MCF 10A (cell line): ENCODE results near the gene KCNQ5. TPM values are rescaled to one million over a fixed set of nuclear protein-coding genes. Genes with fewer than 3 reads are reported as not detected.

Experiments used
- BruUV-seq: library from RNA; stranded (reverse); fragments of 400-500 nt; replicated peaks from 2 replicates; lab custom pipeline; 2021; lab: Mats Ljungman, UMichigan
- CTCF ChIA-PET: fragments of 300-600 bp; sonication (Branson Sonifier 250); formaldehyde crosslinking; extraction: SDS; loops from one replicate; lab custom pipeline; 2021; ENCODE audit warnings: antibody characterized with exemption, inconsistent platforms; lab: Yijun Ruan, JAX
- POLR2A ChIA-PET: fragments of 300-600, 350-650 bp; sonication (Branson Sonifier 250); formaldehyde crosslinking; extraction: SDS; loops from one replicate; lab custom pipeline; 2020; ENCODE audit warnings: antibody characterized with exemption, inconsistent platforms; lab: Yijun Ruan, JAX
- DNase-seq: peaks from one replicate; pipeline ENCODE4 v3.0.0-alpha.2; 2018; ENCODE audit not compliant: unreplicated experiment
- H3K27ac Mint-ChIP-seq: one replicate; pipeline ENCODE4 v1.8.0; 2022; ENCODE audit warnings: mild to moderate bottlenecking, low read depth, mixed read lengths; ENCODE audit not compliant: unreplicated experiment
- H3K27me3 Mint-ChIP-seq: one replicate; pipeline ENCODE4 v1.8.0; 2022; ENCODE audit warnings: mixed read lengths; ENCODE audit not compliant: insufficient read depth, unreplicated experiment
- H3K36me3 Mint-ChIP-seq: one replicate; pipeline ENCODE4 v1.8.0; 2022; ENCODE audit warnings: mild to moderate bottlenecking, moderate library complexity, mixed read lengths; ENCODE audit not compliant: insufficient read depth, unreplicated experiment
- H3K4me1 Mint-ChIP-seq: one replicate; pipeline ENCODE4 v1.8.0; 2022; ENCODE audit warnings: mixed read lengths; ENCODE audit not compliant: insufficient read depth, unreplicated experiment
- H3K4me3 Mint-ChIP-seq: one replicate; pipeline ENCODE4 v1.8.0; 2022; ENCODE audit warnings: mild to moderate bottlenecking, moderate library complexity, mixed read lengths; ENCODE audit not compliant: unreplicated experiment
- H3K9me3 Mint-ChIP-seq: one replicate; pipeline ENCODE4 v1.8.0; 2022; ENCODE audit warnings: mixed read lengths; ENCODE audit not compliant: unreplicated experiment
- CTCF ChIP-seq: fragments of 200-600 bp; IDR thresholded peaks from one replicate; pipeline ENCODE4 v1.8.0; 2022; ENCODE audit warnings: antibody characterized with exemption, mild to moderate bottlenecking; ENCODE audit not compliant: unreplicated experiment
- intact Hi-C: fragments of 100-400 bp; cut with micrococcal nuclease; formaldehyde crosslinking; loops from 2 replicates; pipeline ENCODE4 v1.14.1; 2022
- total RNA-seq: library from RNA; stranded (reverse); gene quantifications from 2 replicates; pipeline ENCODE4 v1.2.3, GENCODE V29; 2022

KCNQ5 gene
- total RNA-seq, 1 experiment from 2014 or later: 10.3 TPM

DNA sequence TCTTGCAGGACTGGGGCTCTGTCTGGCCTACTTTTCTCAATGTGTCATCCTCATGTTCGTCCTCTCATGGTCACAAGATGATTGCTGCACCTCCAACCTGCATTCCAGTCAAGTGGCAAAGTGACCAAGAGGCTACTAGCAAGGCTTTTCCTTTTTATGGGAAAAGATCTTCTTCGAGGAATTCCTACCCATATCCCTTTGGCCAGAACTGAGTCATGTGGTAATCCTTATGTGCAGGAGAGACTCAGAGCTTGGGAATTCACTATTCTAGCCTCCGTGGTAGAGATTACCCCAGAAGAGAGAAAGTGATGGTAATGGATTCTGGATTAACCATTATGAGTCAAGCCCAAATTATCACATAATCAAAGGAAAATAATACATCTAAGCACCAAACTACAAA is 162.7 kb downstream of the KCNQ5 start:
- intact Hi-C loops: no loop called here
- no peak overlapping the region for H3K27ac Mint-ChIP-seq

DNA sequence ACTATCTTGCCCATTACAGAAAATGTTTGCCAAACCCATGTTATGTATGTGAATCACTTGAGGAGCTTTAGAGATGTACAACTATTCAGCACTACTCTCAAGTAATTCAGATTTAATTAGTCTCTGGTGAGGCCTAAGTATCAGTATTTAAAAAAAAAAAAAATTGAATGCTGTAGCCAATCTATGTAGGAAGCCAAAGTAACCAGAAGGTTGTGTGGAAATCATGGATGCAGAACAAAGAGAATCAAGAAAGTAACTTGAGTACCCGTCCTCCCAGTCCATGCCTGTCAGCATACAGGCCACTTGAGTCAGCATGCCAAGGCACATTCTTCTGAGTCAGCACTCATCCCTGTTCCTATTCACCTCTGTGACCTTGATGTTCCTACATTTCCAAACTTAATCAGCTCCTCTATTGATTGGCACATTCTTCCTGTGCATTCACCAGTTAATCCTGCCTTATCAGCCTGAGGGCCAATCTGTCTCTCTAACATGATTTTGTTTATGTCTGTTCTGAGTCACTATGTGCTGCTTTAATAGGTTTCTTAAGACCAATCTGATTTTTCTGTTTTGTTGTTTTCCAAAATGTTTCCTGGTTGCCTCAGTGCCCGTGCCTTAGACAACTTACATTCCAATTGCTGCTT is 165.6 kb downstream of the KCNQ5 start:
- H3K27ac Mint-ChIP-seq: peak overlapping the region; percentile 74
- no peak for TF ChIP-seq CTCF
- no peaks in the 10 kb centered on the region for H3K27me3 Mint-ChIP-seq
- ChIA-PET CTCF (interaction anchor here (0.7 to 1.8 kb wide), 4 partner anchors 10 to 338 kb away, joined by 3 to 6 read pairs (median 4); no protein-coding TSS in a partner anchor), POLR2A (interaction anchor here (0.6 to 1.9 kb wide), 14 partner anchors 10 to 1311 kb away, joined by 3 to 9 read pairs (median 3); no protein-coding TSS in a partner anchor)
- peaks cover 33% of the 10 kb centered on the region for H3K4me1 Mint-ChIP-seq
- peak; percentile 92 for DNase-seq
- intact Hi-C loops: loop anchor here (5.0 kb wide), 2 partner anchors 40 to 450 kb away; no protein-coding TSS in a partner anchor
- no peak overlapping the region for H3K4me3 Mint-ChIP-seq
- H3K36me3 Mint-ChIP-seq: no peaks in the 10 kb centered on the region
- no peaks in the 10 kb centered on the region for H3K9me3 Mint-ChIP-seq
- BruUV-seq: no TSS peak

More for the DNA sequence above, 162.7 kb downstream of the KCNQ5 start:
- DNase-seq: no peak
- peaks cover 33% of the 10 kb centered on the region for H3K4me1 Mint-ChIP-seq
- H3K4me3 Mint-ChIP-seq: no peak overlapping the region
- BruUV-seq: no TSS peak
- H3K27me3 Mint-ChIP-seq: no peaks in the 10 kb centered on the region
- H3K36me3 Mint-ChIP-seq: no peaks in the 10 kb centered on the region
- H3K9me3 Mint-ChIP-seq: no peaks in the 10 kb centered on the region
- ChIA-PET POLR2A (interaction anchor here (0.7 to 1.2 kb wide), 4 partner anchors 30 to 168 kb away, joined by 3 to 4 read pairs (median 4); no protein-coding TSS in a partner anchor), CTCF (interaction anchor here (1.5 to 2.0 kb wide), 2 partner anchors 34 to 39 kb away, joined by 3 to 5 read pairs; no protein-coding TSS in a partner anchor)
- no peak for TF ChIP-seq CTCF

DNA sequence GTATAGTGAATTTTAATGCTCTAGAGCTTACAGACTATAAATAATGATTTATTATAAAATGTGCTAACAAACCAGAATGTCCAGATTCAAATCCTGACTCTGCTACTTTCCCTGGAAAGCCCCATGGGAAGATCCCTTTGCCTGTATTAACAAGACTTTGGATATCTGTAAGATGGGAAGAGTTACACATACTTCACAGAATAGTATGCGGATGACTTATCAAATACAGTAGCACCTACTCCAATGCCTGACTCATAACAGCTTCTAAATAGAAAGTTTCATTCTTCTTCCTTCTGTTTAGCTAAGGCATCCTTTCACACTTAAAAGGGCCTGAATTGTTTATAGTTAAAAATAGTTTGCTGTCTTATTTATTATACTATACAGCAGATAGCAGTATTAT is 166.3 kb downstream of the KCNQ5 start:
- peak; percentile 33 for DNase-seq
- CTCF ChIA-PET: interaction anchor here (0.7 to 1.8 kb wide), 5 partner anchors 9 to 337 kb away, joined by 3 to 6 read pairs (median 4); no protein-coding TSS in a partner anchor
- no peaks in the 10 kb centered on the region for H3K36me3 Mint-ChIP-seq
- intact Hi-C loops: loop anchor here (5.0 kb wide), 2 partner anchors 41 to 449 kb away; no protein-coding TSS in a partner anchor
- POLR2A ChIA-PET: interaction anchor here (0.7 to 1.9 kb wide), 9 partner anchors 9 to 448 kb away, joined by 3 to 9 read pairs (median 4); no protein-coding TSS in a partner anchor
- no TSS peak for BruUV-seq
- H3K27me3 Mint-ChIP-seq: no peaks in the 10 kb centered on the region
- peaks cover 27% of the 10 kb centered on the region for H3K4me1 Mint-ChIP-seq
- TF ChIP-seq CTCF: no peak
- H3K9me3 Mint-ChIP-seq: no peaks in the 10 kb centered on the region
- no peak overlapping the region for H3K4me3 Mint-ChIP-seq
- peak overlapping the region; percentile 74 for H3K27ac Mint-ChIP-seq

DNA sequence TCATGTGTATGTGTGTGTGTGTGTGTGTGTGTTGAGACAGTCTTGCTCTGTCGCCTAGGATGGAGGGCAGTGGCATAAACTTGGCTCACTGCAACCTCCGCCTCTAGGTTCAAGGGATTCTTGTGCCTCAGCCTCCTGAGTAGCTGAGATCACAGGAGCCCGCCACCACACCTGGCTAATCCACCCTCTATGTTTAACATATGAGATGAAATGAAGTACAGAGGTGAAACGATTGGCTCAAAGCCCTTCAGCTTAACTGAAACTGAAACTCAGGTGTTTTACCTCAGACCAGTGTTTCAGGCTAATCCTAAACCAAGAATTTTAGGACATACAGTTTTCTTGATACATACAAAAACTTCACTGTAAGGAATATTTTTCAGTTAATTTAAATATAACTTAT is 167.3 kb downstream of the KCNQ5 start:
- no peak overlapping the region for H3K4me3 Mint-ChIP-seq
- POLR2A ChIA-PET: interaction anchor here (0.7 to 1.8 kb wide), 3 partner anchors 85 to 168 kb away, joined by 3 to 7 read pairs (median 4); partner anchors contain the start of gene KCNQ5
- BruUV-seq: no TSS peak
- H3K36me3 Mint-ChIP-seq: no peaks in the 10 kb centered on the region
- peaks cover 18% of the 10 kb centered on the region for H3K4me1 Mint-ChIP-seq
- CTCF ChIA-PET: interaction anchor here (0.7 to 1.8 kb wide), 7 partner anchors 8 to 229 kb away, joined by 3 to 6 read pairs (median 3); partner anchors contain the start of gene KCNQ5
- no peaks in the 10 kb centered on the region for H3K9me3 Mint-ChIP-seq
- no peak for TF ChIP-seq CTCF
- no peaks in the 10 kb centered on the region for H3K27me3 Mint-ChIP-seq
- no peak overlapping the region for H3K27ac Mint-ChIP-seq
- no peak for DNase-seq
- intact Hi-C loops: loop anchor here (5.0 kb wide), 2 partner anchors 42 to 448 kb away; no protein-coding TSS in a partner anchor
